CD4-positive, alpha-beta T cell treated with Interleukin-21 for 1 hour (primary cell): ENCODE data around the gene KNG1.

Source experiments
- DNase-seq: peaks from one replicate; pipeline ENCODE4 v3.0.0-alpha.2; 2020

Gene KNG1

DNA sequence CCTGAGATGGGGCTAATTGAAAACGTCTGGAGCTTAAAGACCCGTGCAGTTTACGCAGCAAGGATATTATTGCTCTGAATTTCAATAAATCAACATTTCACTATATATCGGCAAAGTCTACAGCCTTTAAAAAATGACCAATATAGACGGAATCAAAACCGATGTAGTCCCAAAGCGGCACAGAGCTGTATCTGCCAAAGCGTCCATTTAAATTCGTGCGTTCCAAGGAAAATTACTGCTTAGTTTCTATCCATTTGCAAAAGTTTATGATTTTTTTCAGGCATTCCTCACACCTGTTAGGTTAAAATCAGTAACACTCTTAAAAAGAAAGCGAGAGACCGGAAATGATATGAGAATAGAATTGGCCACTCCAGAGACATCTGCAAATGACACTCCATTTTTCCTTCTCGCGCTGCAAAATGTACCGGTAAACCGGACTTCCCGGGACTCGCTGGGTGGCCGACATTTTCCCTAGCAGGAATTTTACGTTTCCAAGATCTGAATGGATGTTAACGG lies 65.4 kb downstream of the KNG1 start:
- no peak for DNase-seq

DNA sequence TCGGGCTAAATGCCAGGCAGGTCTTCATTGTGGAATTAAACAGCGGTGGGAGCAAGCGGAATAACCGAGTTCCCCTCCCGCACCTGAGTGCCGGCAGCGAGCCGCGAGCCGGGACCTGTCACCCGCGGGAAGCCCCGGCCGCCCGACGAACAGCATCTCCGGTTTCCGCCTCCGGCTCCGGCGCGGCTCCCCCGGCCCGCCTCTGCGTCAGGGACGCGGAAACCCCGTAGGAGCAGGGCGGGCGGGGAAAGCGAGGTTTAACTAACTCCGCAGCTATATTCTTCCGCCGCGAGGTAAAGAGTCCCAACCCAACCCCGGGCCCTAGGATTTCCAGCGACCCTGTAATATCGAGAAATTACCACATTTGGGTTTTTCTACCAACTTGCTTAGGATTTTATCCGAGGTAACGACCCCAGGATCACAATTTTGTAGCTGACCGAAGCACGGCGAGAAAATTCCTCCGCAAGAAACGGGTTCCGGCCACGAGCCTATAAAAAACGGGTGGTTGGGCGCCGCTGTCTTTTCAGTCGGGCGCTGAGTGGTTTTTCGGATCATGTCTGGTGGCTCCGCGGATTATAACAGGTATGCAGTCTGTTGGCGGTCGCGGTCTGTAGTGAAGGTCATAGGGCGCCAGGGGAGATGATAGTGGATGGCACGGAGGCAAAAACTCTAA lies 66.0 kb downstream of the KNG1 start, which contains the start of gene EIF4A2:
TSS of gene EIF4A2 (plus strand) at position 520 of the 673 bp plus-strand sequence. CDS start at position 554, 34 bp downstream.
- peak; percentile 93 for DNase-seq

DNA sequence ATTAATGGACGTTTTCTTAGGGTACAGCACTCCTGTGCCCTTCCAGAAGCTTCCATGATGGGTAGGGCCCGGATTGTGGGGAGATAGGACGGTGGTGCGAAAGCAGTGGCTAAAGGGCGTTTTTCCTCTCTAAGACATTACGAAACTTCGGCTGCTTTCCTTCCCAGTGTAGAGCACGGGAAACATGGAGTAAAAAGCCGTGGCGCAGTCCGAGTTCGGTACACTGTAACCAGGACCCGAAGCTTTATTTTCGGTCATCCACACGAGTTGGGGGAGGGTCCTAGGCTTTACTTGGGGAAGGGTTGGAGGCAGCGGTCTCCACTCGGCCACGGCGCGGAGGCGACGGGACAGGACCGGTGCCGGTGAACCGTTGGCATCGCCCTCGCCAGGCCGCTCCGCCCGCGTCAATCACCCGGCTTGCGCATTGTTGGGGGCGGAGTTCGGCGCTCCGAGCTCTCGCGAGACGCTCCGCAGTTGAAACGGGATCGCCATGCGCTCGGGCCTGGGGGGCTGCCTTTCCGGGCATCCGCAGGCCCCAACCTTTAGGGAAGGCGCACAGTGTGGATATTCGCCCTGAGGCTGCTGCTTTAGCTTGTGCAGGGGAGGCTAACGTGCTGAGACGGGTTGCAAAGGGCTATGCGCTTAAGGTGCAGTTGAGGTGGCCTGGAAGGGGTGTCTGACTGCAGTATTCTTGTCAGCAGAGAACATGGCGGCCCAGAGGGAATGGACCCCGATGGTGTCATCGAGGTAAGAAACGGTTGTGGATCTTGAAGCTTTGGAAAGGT lies 66.8 kb downstream of the KNG1 start:
- DNase-seq = peak; percentile 85

- peak; percentile 13 for DNase-seq
These were observed 67.8 kb downstream of the KNG1 start for GRCh38 chr3:186784820-186785494.

DNA sequence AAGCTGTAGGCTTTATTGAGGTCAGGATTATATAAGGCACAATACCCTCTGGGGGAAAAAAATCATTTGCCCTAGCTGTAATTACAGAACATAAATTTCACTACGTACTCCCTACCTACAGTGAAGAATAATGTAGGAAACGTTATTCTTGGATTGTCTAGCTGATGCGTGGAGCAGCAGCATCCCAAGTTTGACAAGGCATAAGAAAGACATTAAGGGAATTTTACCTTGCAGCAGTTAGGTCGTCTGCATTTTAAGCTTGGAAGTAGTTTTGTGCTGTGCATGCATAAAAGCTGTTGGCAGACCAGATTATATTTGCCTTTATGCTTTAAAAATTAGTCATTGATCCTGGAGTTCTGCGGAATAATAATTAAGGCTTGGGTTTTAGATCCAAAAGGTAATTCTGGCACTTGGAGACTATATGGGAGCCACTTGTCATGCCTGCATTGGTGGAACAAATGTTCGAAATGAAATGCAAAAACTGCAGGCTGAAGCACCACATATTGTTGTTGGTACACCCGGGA lies 68.4 kb downstream of the KNG1 start:
- no peak for DNase-seq

GRCh38 chr3:186786922-186787321 lies 69.8 kb downstream of the KNG1 start:
- no peak for DNase-seq

GRCh38 chr3:186787642-186788481 lies 70.7 kb downstream of the KNG1 start:
- DNase-seq = peak; percentile 25

- peak; percentile 23 for DNase-seq
These were observed 71.6 kb downstream of the KNG1 start for GRCh38 chr3:186788482-186789370.

GRCh38 chr3:186789554-186790260 lies 72.5 kb downstream of the KNG1 start:
- DNase-seq = no peak

DNA sequence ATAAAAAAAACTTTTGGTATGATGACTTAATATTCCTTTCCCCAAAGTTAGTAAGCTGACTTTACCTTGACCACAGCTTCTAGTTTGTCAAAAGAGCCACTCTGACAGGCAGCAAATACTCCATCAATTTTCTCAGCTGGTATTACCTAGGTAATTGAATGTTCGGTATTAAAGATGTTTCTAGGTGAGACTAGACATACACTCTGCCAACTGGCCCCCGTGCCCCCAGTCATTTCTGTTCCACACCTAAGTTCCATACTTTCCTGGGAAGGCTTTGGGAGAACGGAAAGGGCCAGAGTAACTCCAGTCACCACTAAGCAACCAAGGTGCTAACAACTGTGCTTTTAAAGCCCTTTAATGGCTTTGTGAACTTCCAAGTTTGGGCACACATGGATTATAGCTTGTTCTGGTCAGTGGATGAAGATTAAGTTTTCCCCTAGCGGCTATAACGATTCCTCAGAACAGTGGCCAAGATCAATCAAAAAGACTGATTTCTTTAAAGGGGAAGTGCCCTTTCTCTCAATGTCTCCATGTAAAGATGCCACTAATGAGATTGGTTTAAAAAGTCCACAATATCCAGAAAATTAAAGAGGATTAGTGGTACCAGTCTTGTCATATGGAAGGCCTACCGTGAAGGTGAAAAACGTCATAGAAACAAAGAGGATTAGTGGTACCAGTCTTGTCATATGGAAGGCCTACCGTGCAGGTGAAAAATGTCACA lies 73.3 kb downstream of the KNG1 start:
- DNase-seq = peak; percentile 25
